K562 (cell line): ENCODE measurements around the gene ASB4. TPM values are rescaled to one million over a fixed set of nuclear protein-coding genes. Genes with fewer than 3 reads are reported as not detected.

Source experiments
- ATAC-seq: fragments of 200-7000 bp; cut with Tn5 transposase; 3 replicates; pipeline ENCODE4 v1.9.1; 2020; ENCODE audit warnings: moderate library complexity
- BruUV-seq: library from RNA; stranded (reverse); fragments of 400-500 nt; replicated peaks from 2 replicates; lab custom pipeline; 2021; lab: Mats Ljungman, UMichigan
- CTCF ChIA-PET: fragments of 300-600 bp; formaldehyde crosslinking; extraction: SDS; loops from one replicate; lab custom pipeline; 2021; ENCODE audit warnings: low intra/inter-chr PET ratio; lab: Yijun Ruan, JAX
- POLR2A ChIA-PET: fragments of 300-600, 350-650 bp; sonication (Branson Sonifier 250); formaldehyde crosslinking; extraction: SDS; loops from one replicate; lab custom pipeline; 2021; ENCODE audit warnings: antibody characterized with exemption, inconsistent platforms; lab: Yijun Ruan, JAX
- DNase-seq, 4 experiments: peaks; one replicate each; pipeline versions ENCODE4 v3.0.0 to v3.0.0-alpha.2; 2011 to 2018; ENCODE audit warnings: low spot score in 3 of 4, mixed read lengths in 3 of 4; ENCODE audit errors: extremely low read depth in 1 of 4
- FAIRE-seq: peaks from 2 replicates; lab custom pipeline; 2011; peaks lifted over from hg19 to GRCh38; lab: Jason Lieb, UNC
- H2AFZ ChIP-seq: 2 replicates; pipeline ENCODE4 v1.6.0; 2011; ENCODE audit warnings: low read depth, low read length, control low read depth, inconsistent platforms
- H3K27ac ChIP-seq: fragments of 200-600 bp; 3 replicates; pipeline ENCODE4 v1.8.0; 2011; ENCODE audit warnings: low read depth, mild to moderate bottlenecking, control low read depth, inconsistent platforms, low read length, moderate library complexity, mixed read lengths; ENCODE audit errors: extremely low read depth
- H3K27me3 ChIP-seq, 2 experiments: fragments of 300-600 bp in 1 of 2; 2 replicates in 1 of 2; 3 replicates in 1 of 2; pipeline versions ENCODE4 v1.6.0 to v1.8.0; 2011; ENCODE audit warnings: inconsistent platforms in 2 of 2, low read length in 2 of 2, mild to moderate bottlenecking in 1 of 2, mixed read lengths in 1 of 2, moderate library complexity in 1 of 2; ENCODE audit not compliant: control insufficient read depth in 2 of 2, insufficient read depth in 2 of 2
- H3K36me3 ChIP-seq: fragments of 300-600 bp; 3 replicates; pipeline ENCODE4 v1.8.0; 2011; ENCODE audit warnings: mild to moderate bottlenecking, low read length, inconsistent platforms; ENCODE audit not compliant: control insufficient read depth, insufficient read depth
- H3K4me1 ChIP-seq, 2 experiments: fragments of 200-600 bp in 1 of 2; replicated peaks in 1 of 2; 2 replicates in 1 of 2; 3 replicates in 1 of 2; pipeline versions ENCODE4 v1.5.1 to v1.8.0; 2011; ENCODE audit warnings: inconsistent platforms in 2 of 2, low read length in 2 of 2, mild to moderate bottlenecking in 1 of 2, mixed read lengths in 1 of 2, moderate library complexity in 1 of 2; ENCODE audit not compliant: control insufficient read depth in 2 of 2, insufficient read depth in 2 of 2
- H3K4me2 ChIP-seq: 2 replicates; pipeline ENCODE4 v1.6.1; 2011; ENCODE audit warnings: low read length, control low read depth, inconsistent platforms, mixed read lengths; ENCODE audit not compliant: insufficient read depth
- H3K4me3 ChIP-seq: fragments of 200-600 bp; sonication (generic), shearing (Covaris generic); 2 replicates; pipeline ENCODE4 v1.5.1; 2016; ENCODE audit warnings: control low read depth, inconsistent platforms
- H3K79me2 ChIP-seq: fragments of 200-600 bp; 3 replicates; pipeline ENCODE4 v1.8.0; 2011; ENCODE audit warnings: low read length, inconsistent platforms; ENCODE audit not compliant: control insufficient read depth, insufficient read depth
- H3K9ac ChIP-seq, 2 experiments: 2 replicates each; pipeline versions ENCODE4 v1.6.0 to v1.6.1; 2011; ENCODE audit warnings: low read depth in 2 of 2, low read length in 2 of 2, control low read depth in 1 of 2, inconsistent platforms in 1 of 2, mild to moderate bottlenecking in 1 of 2, mixed read lengths in 1 of 2; ENCODE audit not compliant: insufficient read depth in 1 of 2
- H3K9me1 ChIP-seq: one replicate; pipeline ENCODE4 v1.6.0; 2011; ENCODE audit warnings: inconsistent platforms, mild to moderate bottlenecking, low read length, moderate library complexity; ENCODE audit not compliant: control insufficient read depth, insufficient read depth
- H3K9me3 ChIP-seq: replicated peaks from 2 replicates; pipeline ENCODE4 v1.5.1; 2011; ENCODE audit warnings: low read depth, low read length, inconsistent platforms; ENCODE audit not compliant: control insufficient read depth, insufficient read depth
- H4K20me1 ChIP-seq: replicated peaks from 2 replicates; pipeline ENCODE4 v1.6.1; 2011; ENCODE audit warnings: low read length, inconsistent platforms, mixed read lengths; ENCODE audit not compliant: control insufficient read depth, insufficient read depth
- MAZ ChIP-seq, 2 experiments: fragments of 450-650 bp in 1 of 2; sonication (generic) in 1 of 2; formaldehyde crosslinking; IDR thresholded peaks in 1 of 2; conservative IDR thresholded peaks in 1 of 2; 2 replicates each; pipeline versions ENCODE4 v1.4.0 to v1.5.0; 2020; ENCODE audit warnings: mild to moderate bottlenecking in 1 of 2, missing genetic modification reagents in 1 of 2
- RAD21 ChIP-seq, 2 experiments: fragments of 250-450 bp in 1 of 2; fragments of 450-650 bp in 1 of 2; sonication (Bioruptor Pico) in 1 of 2; formaldehyde crosslinking in 1 of 2; IDR thresholded peaks in 1 of 2; conservative IDR thresholded peaks in 1 of 2; 2 replicates each; pipeline versions ENCODE4 v1.4.0 to v1.8.0; 2020 to 2022; ENCODE audit warnings: mild to moderate bottlenecking in 2 of 2, moderate library complexity in 1 of 2
- RBM17 ChIP-seq: fragments of 200-400 bp; formaldehyde crosslinking; IDR thresholded peaks from 2 replicates; pipeline ENCODE4 v1.6.1; 2017; ENCODE audit warnings: low read depth, mild to moderate bottlenecking, low read length, borderline replicate concordance
- STAG1 ChIP-seq: sonication (generic); formaldehyde crosslinking; IDR thresholded peaks from 2 replicates; pipeline ENCODE4 v1.5.0; 2020; ENCODE audit warnings: missing genetic modification reagents, borderline replicate concordance
- ZNF24 ChIP-seq: fragments of 450-650 bp; IDR thresholded peaks from 2 replicates; pipeline ENCODE4 v1.6.1; 2016
- ZNF561 ChIP-seq: fragments of 450-650 bp; formaldehyde crosslinking; conservative IDR thresholded peaks from 2 replicates; pipeline ENCODE4 v1.4.0; 2020; ENCODE audit warnings: mild to moderate bottlenecking, moderate library complexity
- ZNF778 ChIP-seq: fragments of 450-650 bp; formaldehyde crosslinking; IDR thresholded peaks from 2 replicates; pipeline ENCODE4 v1.4.0; 2020; ENCODE audit warnings: mild to moderate bottlenecking, moderate library complexity
- WGBS: fragments of 100-300 bp; shearing (Covaris generic); methylation state at CpG from one replicate; pipeline ENCODE4 v1.1.6; 2016; ENCODE audit warnings: low coverage, mixed read lengths; ENCODE audit not compliant: insufficient coverage; ENCODE audit errors: missing lambda C conversion rate; 5-methylcytosine and 5-hydroxymethylcytosine counted together
- in situ Hi-C: fragments of 300-500 bp; cut with MboI; formaldehyde crosslinking; loops from 4 replicates; pipeline ENCODE4 v1.15.0; 2018; ENCODE audit warnings: inconsistent platforms, mixed read lengths
- intact Hi-C: fragments of 100-400 bp; cut with micrococcal nuclease; formaldehyde crosslinking; loops from 2 replicates; pipeline ENCODE4 v1.14.2; 2022
- polyA plus RNA-seq, 8 experiments: library from polyadenylated mRNA; depleted of rRNA in 4 of 8; stranded (reverse) in 5 of 8; unstranded in 3 of 8; fragments of >200 nt; fragmentation: Nextera tagmentation in 2 of 8; fragmentation: Illumina TruSeq in 1 of 8; extraction: Ambion mirVana in 2 of 8; extraction: Trizol in 1 of 8; gene quantifications; 2 replicates each; pipeline versions ENCODE4 v1.2.1 to v1.2.3, GENCODE V29; 2011 to 2014; ENCODE audit warnings: inconsistent platforms in 1 of 8, missing spikeins in 1 of 8
- total RNA-seq, 7 experiments: library from RNA; depleted of rRNA in 6 of 7; stranded (reverse); fragments of >200 nt in 6 of 7; fragmentation: Illumina TruSeq in 2 of 7; extraction: Trizol in 2 of 7; gene quantifications; 2 replicates each; pipeline versions ENCODE4 v1.2.1 to v1.2.3, GENCODE V29; 2011 to 2021; ENCODE audit warnings: low replicate concordance in 1 of 7
- TF ChIP-seq, protein P1 (sequence below), 2 experiments: fragments of 450-650 bp; formaldehyde crosslinking in 1 of 2; IDR thresholded peaks; 2 replicates each; pipeline versions ENCODE4 v1.4.0 to v1.6.1; 2014 to 2020; ENCODE audit warnings: mild to moderate bottlenecking in 2 of 2, borderline replicate concordance in 1 of 2, low read depth in 1 of 2
- TF ChIP-seq, protein P2 (sequence below): fragments of 450-650 bp; formaldehyde crosslinking; IDR thresholded peaks from 2 replicates; pipeline ENCODE4 v1.4.0; 2020; ENCODE audit warnings: mild to moderate bottlenecking, moderate library complexity

ASB4 gene
- total and polyA plus RNA-seq, 9 of the 15 experiments (the other 6 are each of a cell fraction or from before 2014, with no cell fraction given), result 0.03 to 0.07 TPM; not detected in 7

- no TSS peak for BruUV-seq
- FAIRE-seq (peak; percentile 83), ATAC-seq (peak; percentile 98), DNase-seq (peak; percentile 72 to 78 (median 74))
- intact Hi-C loops (loop anchor here (1.0 to 2.0 kb wide), 4 partner anchors 16 to 344 kb away; no protein-coding TSS in a partner anchor), in situ Hi-C loops (no loop called here)
- no peak overlapping the region for H2AFZ ChIP-seq
- no peaks in the 10 kb centered on the region for H3K9me1 ChIP-seq
- H3K79me2 ChIP-seq, result no peaks in the 10 kb centered on the region
- no peak overlapping the region for H3K4me2 ChIP-seq
- peaks cover 0 to 4% of the 10 kb centered on the region in 2 experiments; a peak in 1 of 5 replicates for H3K4me1 ChIP-seq
- POLR2A ChIA-PET, result interaction anchor here (1.0 kb wide), 1 partner anchor 155 kb away, joined by 3 read pairs; no protein-coding TSS in a partner anchor
- H3K9ac ChIP-seq, result no peak overlapping the region
- no peaks in the 10 kb centered on the region for H3K36me3 ChIP-seq
- CTCF ChIA-PET, result interaction anchor here (0.5 to 4.0 kb wide), 7 partner anchors 15 to 344 kb away, joined by 3 to 50 read pairs (median 9); no protein-coding TSS in a partner anchor
- no peaks in the 10 kb centered on the region for H3K9me3 ChIP-seq
- peaks cover 0 to 5% of the 10 kb centered on the region in 2 experiments; a peak in 1 of 5 replicates for H3K27me3 ChIP-seq
- no peak overlapping the region for H3K4me3 ChIP-seq
- 4% methylated on average over 5 of the region's 5 CpGs for WGBS
- no peak overlapping the region for H3K27ac ChIP-seq
- no peaks in the 10 kb centered on the region for H4K20me1 ChIP-seq
- TF ChIP-seq STAG1 (CRISPR knock-in tag) (peak; percentile 40; the same call in 1 of the 2 replicates), ZNF561 (no peak), ZNF24 (no peak), ZNF778 (CRISPR knock-in tag) (no peak), RAD21 (CRISPR knock-in tag; conservative IDR thresholded peaks at IDR 0.05 in 1 of 2, IDR thresholded peaks at IDR 0.05 in 1 of 2) (peak; percentile 96 to 97), RBM17 (no peak), MAZ (CRISPR knock-in tag; conservative IDR thresholded peaks at IDR 0.05 in 1 of 2, IDR thresholded peaks at IDR 0.05 in 1 of 2) (peak in 1 of 2 experiments; percentile 54; a peak in 1 of 4 replicates)
- TF ChIP-seq, protein P1, sequence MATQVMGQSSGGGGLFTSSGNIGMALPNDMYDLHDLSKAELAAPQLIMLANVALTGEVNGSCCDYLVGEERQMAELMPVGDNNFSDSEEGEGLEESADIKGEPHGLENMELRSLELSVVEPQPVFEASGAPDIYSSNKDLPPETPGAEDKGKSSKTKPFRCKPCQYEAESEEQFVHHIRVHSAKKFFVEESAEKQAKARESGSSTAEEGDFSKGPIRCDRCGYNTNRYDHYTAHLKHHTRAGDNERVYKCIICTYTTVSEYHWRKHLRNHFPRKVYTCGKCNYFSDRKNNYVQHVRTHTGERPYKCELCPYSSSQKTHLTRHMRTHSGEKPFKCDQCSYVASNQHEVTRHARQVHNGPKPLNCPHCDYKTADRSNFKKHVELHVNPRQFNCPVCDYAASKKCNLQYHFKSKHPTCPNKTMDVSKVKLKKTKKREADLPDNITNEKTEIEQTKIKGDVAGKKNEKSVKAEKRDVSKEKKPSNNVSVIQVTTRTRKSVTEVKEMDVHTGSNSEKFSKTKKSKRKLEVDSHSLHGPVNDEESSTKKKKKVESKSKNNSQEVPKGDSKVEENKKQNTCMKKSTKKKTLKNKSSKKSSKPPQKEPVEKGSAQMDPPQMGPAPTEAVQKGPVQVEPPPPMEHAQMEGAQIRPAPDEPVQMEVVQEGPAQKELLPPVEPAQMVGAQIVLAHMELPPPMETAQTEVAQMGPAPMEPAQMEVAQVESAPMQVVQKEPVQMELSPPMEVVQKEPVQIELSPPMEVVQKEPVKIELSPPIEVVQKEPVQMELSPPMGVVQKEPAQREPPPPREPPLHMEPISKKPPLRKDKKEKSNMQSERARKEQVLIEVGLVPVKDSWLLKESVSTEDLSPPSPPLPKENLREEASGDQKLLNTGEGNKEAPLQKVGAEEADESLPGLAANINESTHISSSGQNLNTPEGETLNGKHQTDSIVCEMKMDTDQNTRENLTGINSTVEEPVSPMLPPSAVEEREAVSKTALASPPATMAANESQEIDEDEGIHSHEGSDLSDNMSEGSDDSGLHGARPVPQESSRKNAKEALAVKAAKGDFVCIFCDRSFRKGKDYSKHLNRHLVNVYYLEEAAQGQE (IDR thresholded peaks at IDR 0.05; ENCODE audit: borderline replicate concordance), result peak; percentile 90
- TF ChIP-seq, protein P1 (CRISPR knock-in tag; IDR thresholded peaks at IDR 0.05; ENCODE audit: low read depth), result no peak
- TF ChIP-seq, protein P2, sequence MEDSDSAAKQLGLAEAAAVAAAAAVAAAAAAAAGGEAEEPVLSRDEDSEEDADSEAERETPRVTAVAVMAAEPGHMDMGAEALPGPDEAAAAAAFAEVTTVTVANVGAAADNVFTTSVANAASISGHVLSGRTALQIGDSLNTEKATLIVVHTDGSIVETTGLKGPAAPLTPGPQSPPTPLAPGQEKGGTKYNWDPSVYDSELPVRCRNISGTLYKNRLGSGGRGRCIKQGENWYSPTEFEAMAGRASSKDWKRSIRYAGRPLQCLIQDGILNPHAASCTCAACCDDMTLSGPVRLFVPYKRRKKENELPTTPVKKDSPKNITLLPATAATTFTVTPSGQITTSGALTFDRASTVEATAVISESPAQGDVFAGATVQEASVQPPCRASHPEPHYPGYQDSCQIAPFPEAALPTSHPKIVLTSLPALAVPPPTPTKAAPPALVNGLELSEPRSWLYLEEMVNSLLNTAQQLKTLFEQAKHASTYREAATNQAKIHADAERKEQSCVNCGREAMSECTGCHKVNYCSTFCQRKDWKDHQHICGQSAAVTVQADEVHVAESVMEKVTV (CRISPR knock-in tag), result peak; percentile 95
Measured at GRCh38 chr7:95527033-95527775, 41.5 kb downstream of the ASB4 start.
